Measurements from ENCODE around the gene ANO9. TPM values are rescaled to one million over a fixed set of nuclear protein-coding genes. Genes with fewer than 3 reads are reported as not detected.
"Not testable (repeated sequence)": the region's sequence is repeated elsewhere in the genome, so short reads cannot be mapped to it uniquely, and the experiment has no call there.

The ANO9 gene
- total RNA-seq, 3 donors from 2014 or later = 16.5 to 21.7 (median 20.4) TPM

DNA sequence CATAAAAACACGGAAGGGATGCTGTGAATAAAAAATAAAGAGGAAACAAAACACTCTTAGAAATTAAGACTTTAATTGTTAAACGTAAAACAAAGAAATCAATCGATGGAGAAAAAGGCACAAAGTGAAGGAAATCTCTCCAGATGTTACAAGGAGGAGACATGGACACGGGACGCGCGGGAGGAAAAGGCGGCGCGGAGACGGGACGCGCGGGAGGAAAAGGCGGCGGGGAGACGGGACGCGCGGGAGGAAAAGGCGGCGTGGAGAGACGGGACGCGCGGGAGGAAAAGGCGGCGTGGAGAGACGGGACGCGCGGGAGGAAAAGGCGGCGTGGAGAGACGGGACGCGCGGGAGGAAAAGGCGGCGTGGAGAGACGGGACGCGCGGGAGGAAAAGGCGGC is 17.0 kb downstream of the ANO9 start:
- H3K4me1 Mint-ChIP-seq (ENCODE audit: low read depth); H3K9me3 Mint-ChIP-seq; H3K27me3 Mint-ChIP-seq (ENCODE audit: low read depth); DNase-seq; H3K36me3 Mint-ChIP-seq (ENCODE audit: insufficient read depth); H3K4me3 Mint-ChIP-seq; ATAC-seq: not testable (repeated sequence)

DNA sequence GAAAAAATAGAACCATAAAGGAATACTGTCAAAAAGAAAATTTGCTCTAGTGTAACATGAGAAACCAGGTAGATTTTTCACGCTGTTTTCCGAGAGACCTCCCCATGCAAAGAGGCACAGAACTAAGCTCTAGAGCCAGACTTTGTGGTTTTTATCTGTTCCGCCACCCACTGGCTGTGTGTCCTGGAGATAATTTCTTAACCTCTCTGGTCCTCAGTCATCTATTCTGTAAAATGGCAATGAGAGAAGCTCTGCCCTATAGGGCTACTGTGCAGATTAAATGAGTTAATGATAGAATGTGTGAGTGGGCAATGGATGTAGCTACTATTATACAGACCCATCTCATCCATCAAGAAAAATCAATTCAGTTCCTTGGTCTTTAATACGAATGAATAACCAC is 17.6 kb downstream of the ANO9 start:
- H3K27me3 Mint-ChIP-seq (ENCODE audit: low read depth) = no peaks in the 10 kb centered on the region
- H3K36me3 Mint-ChIP-seq (ENCODE audit: insufficient read depth) = peaks cover 10% of the 10 kb centered on the region
- no peak for DNase-seq
- H3K4me3 Mint-ChIP-seq = no peak overlapping the region
- ATAC-seq = no peak
- H3K9me3 Mint-ChIP-seq = no peaks in the 10 kb centered on the region
- H3K4me1 Mint-ChIP-seq (ENCODE audit: low read depth) = no peaks in the 10 kb centered on the region

DNA sequence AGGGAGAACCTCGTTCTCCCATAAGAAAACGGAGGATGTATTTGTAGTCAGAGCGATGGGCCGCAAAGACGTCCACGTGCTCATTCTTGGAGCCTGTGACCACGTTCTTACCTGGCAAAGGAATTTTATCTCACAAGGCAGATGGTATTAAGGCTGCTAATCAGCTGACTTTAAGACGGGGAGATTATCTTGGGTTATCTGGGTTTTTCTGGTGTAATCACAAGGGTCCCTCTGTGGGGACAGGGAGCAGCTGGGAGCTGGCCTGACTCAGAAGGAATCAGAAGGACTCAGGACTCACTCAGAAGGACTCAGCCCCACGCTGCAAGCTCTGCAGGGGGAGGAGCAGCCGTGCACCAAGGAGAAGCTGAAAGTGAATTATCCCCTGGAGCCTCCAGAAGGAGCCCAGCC is 19.6 kb downstream of the ANO9 start:
- no peaks in the 10 kb centered on the region for H3K9me3 Mint-ChIP-seq
- ATAC-seq (no peak), DNase-seq (no peak)
- peaks cover 10% of the 10 kb centered on the region for H3K36me3 Mint-ChIP-seq (ENCODE audit: insufficient read depth)
- no peak overlapping the region for H3K4me3 Mint-ChIP-seq
- H3K4me1 Mint-ChIP-seq (ENCODE audit: low read depth) = no peaks in the 10 kb centered on the region
- H3K27me3 Mint-ChIP-seq (ENCODE audit: low read depth) = no peaks in the 10 kb centered on the region

- no peak for DNase-seq
- Mint-ChIP-seq H3K4me1 (ENCODE audit: low read depth) (peaks cover 4% of the 10 kb centered on the region), H3K36me3 (ENCODE audit: insufficient read depth) (peaks cover 10% of the 10 kb centered on the region), H3K4me3 (no peak overlapping the region), H3K27me3 (ENCODE audit: low read depth) (no peaks in the 10 kb centered on the region), H3K9me3 (no peaks in the 10 kb centered on the region)
- ATAC-seq = no peak
Measured at GRCh38 chr11:420911-421321, 20.9 kb downstream of the ANO9 start.

GRCh38 chr11:420054-420910 is 21.5 kb downstream of the ANO9 start:
- no peak for DNase-seq

DNA sequence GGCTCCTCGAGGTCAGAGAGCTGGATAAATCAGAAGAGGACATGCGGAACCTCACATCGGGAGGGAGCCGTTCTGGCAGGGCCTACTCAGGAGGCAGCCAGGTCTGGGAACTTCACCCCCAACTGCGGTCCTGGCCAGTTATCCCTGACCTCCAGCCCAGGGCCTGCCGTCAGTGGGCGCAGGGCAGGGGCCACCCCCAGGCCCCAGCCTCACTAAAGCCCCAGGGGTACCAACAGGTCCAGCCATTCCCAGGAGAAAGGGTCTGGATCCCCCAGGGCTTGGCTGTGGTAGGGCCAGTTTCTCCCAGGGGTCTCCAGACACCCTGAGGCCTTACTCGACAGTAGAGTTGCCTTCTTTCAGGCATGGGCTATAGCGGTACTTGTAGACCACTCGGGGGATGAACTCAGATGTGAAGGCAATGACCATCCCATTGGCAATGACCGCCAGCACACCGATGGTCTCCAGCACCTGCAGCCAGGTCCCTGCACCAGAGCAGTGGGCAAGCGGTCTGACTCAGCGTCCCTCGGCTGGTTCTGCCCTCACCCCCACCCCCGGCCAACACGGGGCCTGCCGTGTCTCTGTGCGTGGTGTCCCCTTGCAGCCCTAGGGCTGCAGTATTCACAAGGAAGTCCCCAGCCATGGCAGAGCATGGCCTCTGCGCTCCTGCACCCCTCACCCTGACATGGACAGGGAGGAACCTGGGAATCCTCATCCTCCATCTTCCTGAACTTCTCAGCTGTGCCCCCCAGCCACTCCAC is 22.4 kb downstream of the ANO9 start:
- DNase-seq = no peak

More at GRCh38 chr11:420054-420910, 21.5 kb downstream of the ANO9 start:
- H3K4me3 Mint-ChIP-seq = no peak overlapping the region
- no peaks in the 10 kb centered on the region for H3K9me3 Mint-ChIP-seq
- H3K36me3 Mint-ChIP-seq (ENCODE audit: insufficient read depth) = peaks cover 8% of the 10 kb centered on the region
- ATAC-seq = no peak
- H3K27me3 Mint-ChIP-seq (ENCODE audit: low read depth) = no peaks in the 10 kb centered on the region
- H3K4me1 Mint-ChIP-seq (ENCODE audit: low read depth) = peaks cover 10% of the 10 kb centered on the region

DNA sequence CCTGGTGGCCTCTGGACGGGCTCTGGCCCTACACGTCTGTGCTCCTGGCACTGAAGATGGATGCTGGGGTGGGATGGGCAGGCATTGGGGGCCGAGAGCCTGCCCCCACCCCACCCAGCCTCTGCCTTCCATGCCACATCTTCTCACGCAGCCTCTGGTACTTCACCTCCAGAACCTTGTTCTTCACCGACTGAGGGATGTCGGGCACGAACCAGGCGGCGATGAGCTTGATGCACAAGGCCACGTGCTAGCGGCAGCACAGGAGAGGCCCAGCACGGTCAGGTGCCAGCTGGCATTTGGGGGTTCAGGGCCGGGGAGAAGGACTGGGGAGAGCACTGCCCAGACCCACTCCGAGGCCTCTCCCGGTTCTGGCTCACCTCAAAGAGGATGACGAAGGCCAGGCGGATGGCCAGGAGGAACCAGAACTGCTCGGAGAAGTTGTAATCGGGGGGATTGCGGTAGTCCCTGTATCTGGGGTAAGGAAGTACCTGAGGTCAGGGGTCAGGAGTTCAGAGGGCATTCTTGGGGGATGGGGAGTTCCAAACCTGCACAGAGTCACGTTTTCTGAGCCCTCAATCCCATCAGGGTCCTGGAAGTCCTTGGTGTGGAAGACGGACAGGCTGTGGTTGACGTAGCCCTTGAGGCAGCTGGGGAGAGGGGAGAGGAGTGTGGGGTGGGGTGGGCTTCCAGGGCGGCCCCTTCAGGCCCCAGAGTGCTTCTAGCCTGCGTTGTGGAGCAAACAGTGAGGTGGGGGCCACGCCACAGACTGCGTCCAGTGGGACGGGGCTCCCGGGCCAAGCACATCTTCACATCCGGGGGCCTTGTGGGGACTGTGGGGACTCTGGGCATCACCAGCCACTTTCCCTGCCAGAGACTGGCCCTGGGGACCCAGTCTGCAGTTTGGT is 23.2 kb downstream of the ANO9 start:
- H3K4me3 Mint-ChIP-seq = peak overlapping the region; percentile 33
- H3K9me3 Mint-ChIP-seq = no peaks in the 10 kb centered on the region
- ATAC-seq (no peak), DNase-seq (no peak)
- peaks cover 20% of the 10 kb centered on the region for H3K4me1 Mint-ChIP-seq (ENCODE audit: low read depth)
- H3K36me3 Mint-ChIP-seq (ENCODE audit: insufficient read depth) = no peaks in the 10 kb centered on the region
- no peaks in the 10 kb centered on the region for H3K27me3 Mint-ChIP-seq (ENCODE audit: low read depth)

More for the DNA sequence above, 22.4 kb downstream of the ANO9 start:
- Mint-ChIP-seq H3K36me3 (ENCODE audit: insufficient read depth) (peaks cover 3% of the 10 kb centered on the region), H3K9me3 (no peaks in the 10 kb centered on the region), H3K27me3 (ENCODE audit: low read depth) (no peaks in the 10 kb centered on the region), H3K4me1 (ENCODE audit: low read depth) (peaks cover 18% of the 10 kb centered on the region), H3K4me3 (no peak overlapping the region)
- ATAC-seq = no peak

DNA sequence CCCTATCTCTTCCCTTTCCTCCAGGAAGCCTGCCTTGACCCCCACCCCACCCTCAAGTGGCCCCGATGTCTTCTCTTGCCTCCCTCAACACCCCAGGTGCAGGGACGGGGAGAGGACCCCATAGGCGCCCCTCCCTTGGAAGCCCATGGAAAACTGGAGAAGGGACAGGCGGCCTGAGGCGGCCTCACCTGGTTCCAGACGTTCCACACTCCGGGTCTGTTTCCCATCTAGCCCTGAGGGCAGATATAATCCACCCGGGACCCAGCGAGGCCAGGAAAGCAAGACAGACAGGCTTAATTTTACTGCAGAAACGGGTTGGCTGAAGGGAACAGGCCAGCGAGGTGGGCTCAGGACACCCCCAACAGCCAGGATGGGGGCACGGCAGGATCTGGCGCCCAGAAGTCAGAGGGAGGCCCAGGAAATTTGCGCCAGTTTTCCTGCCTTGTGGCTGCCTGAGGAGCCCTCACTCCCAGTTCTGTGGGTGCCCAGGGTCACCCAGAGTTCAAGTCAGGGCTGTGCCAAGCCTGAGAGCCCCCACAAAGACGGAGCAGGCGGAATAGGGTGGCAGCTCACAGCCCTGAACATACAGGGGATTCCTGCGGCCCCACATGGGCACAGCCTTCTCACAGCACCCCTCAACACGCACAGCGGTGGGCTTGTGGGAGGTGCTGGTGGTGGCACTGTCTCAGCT is 24.0 kb downstream of the ANO9 start:
- peaks cover 28% of the 10 kb centered on the region for H3K4me1 Mint-ChIP-seq (ENCODE audit: low read depth)
- no peak for ATAC-seq
- peak overlapping the region; percentile 71 for H3K4me3 Mint-ChIP-seq
- no peaks in the 10 kb centered on the region for H3K27me3 Mint-ChIP-seq (ENCODE audit: low read depth)
- DNase-seq = no peak
- no peaks in the 10 kb centered on the region for H3K9me3 Mint-ChIP-seq
- H3K36me3 Mint-ChIP-seq (ENCODE audit: insufficient read depth) = no peaks in the 10 kb centered on the region

- DNase-seq = no peak
- no peaks in the 10 kb centered on the region for H3K36me3 Mint-ChIP-seq (ENCODE audit: insufficient read depth)
- no peaks in the 10 kb centered on the region for H3K27me3 Mint-ChIP-seq (ENCODE audit: low read depth)
- peaks cover 31% of the 10 kb centered on the region for H3K4me1 Mint-ChIP-seq (ENCODE audit: low read depth)
- H3K4me3 Mint-ChIP-seq = peak overlapping the region; percentile 90
- no peaks in the 10 kb centered on the region for H3K9me3 Mint-ChIP-seq
- peak; percentile 44 to 51 for ATAC-seq
Measured at GRCh38 chr11:416757-417621, 24.8 kb downstream of the ANO9 start.

- DNase-seq = no peak
- Mint-ChIP-seq H3K9me3 (no peaks in the 10 kb centered on the region), H3K36me3 (ENCODE audit: insufficient read depth) (no peaks in the 10 kb centered on the region), H3K27me3 (ENCODE audit: low read depth) (no peaks in the 10 kb centered on the region), H3K4me3 (peak overlapping the region; percentile 90), H3K4me1 (ENCODE audit: low read depth) (peaks cover 31% of the 10 kb centered on the region)
- peak; percentile 5 to 7 for ATAC-seq
Measured at GRCh38 chr11:416051-416756, 25.6 kb downstream of the ANO9 start.

- Mint-ChIP-seq H3K9me3 (no peaks in the 10 kb centered on the region), H3K36me3 (ENCODE audit: insufficient read depth) (no peaks in the 10 kb centered on the region), H3K4me3 (peak overlapping the region; percentile 90), H3K27me3 (ENCODE audit: low read depth) (no peaks in the 10 kb centered on the region), H3K4me1 (ENCODE audit: low read depth) (peaks cover 31% of the 10 kb centered on the region)
- no peak for DNase-seq
- no peak for ATAC-seq
Measured at GRCh38 chr11:415640-416041, 26.2 kb downstream of the ANO9 start.

- Mint-ChIP-seq H3K36me3 (ENCODE audit: insufficient read depth) (no peaks in the 10 kb centered on the region), H3K4me3 (peak overlapping the region; percentile 90), H3K9me3 (no peaks in the 10 kb centered on the region), H3K4me1 (ENCODE audit: low read depth) (peaks cover 33% of the 10 kb centered on the region), H3K27me3 (ENCODE audit: low read depth) (no peaks in the 10 kb centered on the region)
- ATAC-seq (peak; percentile 25 to 42), DNase-seq (no peak)
Measured at GRCh38 chr11:414318-414857, 27.4 kb downstream of the ANO9 start.
